Measurements from ENCODE around the gene SNTB2. TPM values are rescaled to one million over a fixed set of nuclear protein-coding genes. Genes with fewer than 3 reads are reported as not detected.

SNTB2 gene
- polyA plus RNA-seq, 1 of the 3 experiments (the other 2 are of a cell fraction) = 13.0 TPM

GRCh38 chr16:69277413-69277812 lies 90.4 kb downstream of the SNTB2 start:
- 71% methylated on average over 1 of the region's 1 CpG for WGBS (ENCODE audit: low lambda C conversion rate)
- no peak overlapping the region for H2AFZ ChIP-seq (ENCODE audit: low read depth)
- H3K36me3 ChIP-seq (replicated peaks in 1 of 2; ENCODE audit: control insufficient read depth in 1 of 2, insufficient read depth in 2 of 2, low read length in 1 of 2) = peaks cover 0 to 18% of the 10 kb centered on the region in 2 experiments
- H3K9ac ChIP-seq = no peak overlapping the region
- H3K27ac ChIP-seq (ENCODE audit: low read depth in 2 of 2, low read length in 1 of 2) = peak overlapping the region; percentile 75 to 90; a peak in 3 of 4 replicates
- H3K27me3 ChIP-seq (ENCODE audit: insufficient read depth) = no peaks in the 10 kb centered on the region
- H3F3A ChIP-seq (replicated peaks; ENCODE audit: insufficient read depth) = peaks cover 31% of the 10 kb centered on the region
- H3K4me2 ChIP-seq = peak overlapping the region; percentile 67; the same call in 1 of the 2 replicates
- CTCF ChIA-PET = interaction anchor here (0.6 to 1.9 kb wide), 2 partner anchors 9 to 127 kb away, joined by 4 to 5 read pairs; no protein-coding TSS in a partner anchor
- H4K20me1 ChIP-seq (ENCODE audit: insufficient read depth) = no peaks in the 10 kb centered on the region
- TF ChIP-seq NRF1 (IDR thresholded peaks at IDR 0.05; ENCODE audit: low read depth, low read length) (no peak), RAD21 (IDR thresholded peaks at IDR 0.05; ENCODE audit: low read length) (no peak), YY1 (IDR thresholded peaks at IDR 0.05; ENCODE audit: low read depth) (no peak), NFIC (IDR thresholded peaks at IDR 0.05; ENCODE audit: borderline replicate concordance) (no peak)
- peaks cover 10 to 26% of the 10 kb centered on the region in 2 experiments for H3K4me1 ChIP-seq (ENCODE audit: control insufficient read depth in 1 of 2, insufficient read depth in 2 of 2, low read depth in 1 of 2, low read length in 1 of 2)
- H3K9me2 ChIP-seq = no peaks in the 10 kb centered on the region
- no peak overlapping the region for H3K4me3 ChIP-seq (ENCODE audit: low read depth in 2 of 2, low read length in 1 of 2)
- peaks cover 46% of the 10 kb centered on the region for H3K79me2 ChIP-seq (ENCODE audit: insufficient read depth)
- no peak for DNase-seq
- POLR2A ChIA-PET = no interaction called here
- H3K9me3 ChIP-seq = no peaks in the 10 kb centered on the region

GRCh38 chr16:69283851-69284250 lies 96.9 kb downstream of the SNTB2 start:
- peaks cover 0 to 5% of the 10 kb centered on the region in 2 experiments; a peak in 1 of 4 replicates for H3K4me1 ChIP-seq (ENCODE audit: control insufficient read depth in 1 of 2, insufficient read depth in 2 of 2, low read depth in 1 of 2, low read length in 1 of 2)
- DNase-seq = no peak
- no peaks in the 10 kb centered on the region for H3K9me3 ChIP-seq

GRCh38 chr16:69285240-69285639 lies 98.3 kb downstream of the SNTB2 start:
- TF ChIP-seq RAD21 (IDR thresholded peaks at IDR 0.05; ENCODE audit: low read length) (no peak), TAF1 (IDR thresholded peaks at IDR 0.05; ENCODE audit: borderline replicate concordance, low read depth, low read length) (no peak), ZBTB33 (IDR thresholded peaks at IDR 0.05; ENCODE audit: borderline replicate concordance, low read depth) (no peak), NFIC (IDR thresholded peaks at IDR 0.05; ENCODE audit: borderline replicate concordance) (no peak), ELF1 (IDR thresholded peaks at IDR 0.05) (no peak), USF2 (IDR thresholded peaks at IDR 0.05; ENCODE audit: borderline replicate concordance, low read depth, low read length) (no peak), RFX5 (IDR thresholded peaks at IDR 0.05; ENCODE audit: low read length) (no peak), FOSL2 (IDR thresholded peaks at IDR 0.05; ENCODE audit: borderline replicate concordance, low read depth) (no peak), FOXJ3 (CRISPR knock-in tag; IDR thresholded peaks at IDR 0.05) (no peak), YY1 (IDR thresholded peaks at IDR 0.05; ENCODE audit: low read depth) (no peak)
- ChIA-PET POLR2A (no interaction called here), CTCF (interaction anchor here (1.0 to 8.1 kb wide), 7 partner anchors 23 to 383 kb away, joined by 3 to 95 read pairs (median 5); partner anchors contain the start of gene SNTB2)
- no peaks in the 10 kb centered on the region for H4K20me1 ChIP-seq (ENCODE audit: insufficient read depth)
- H3K27ac ChIP-seq (ENCODE audit: low read depth in 2 of 2, low read length in 1 of 2) = 0 out of 4 replicates have a peak overlapping the region, but pooled peaks of 1 of the 2 experiments have one; percentile 17
- H3K9me2 ChIP-seq = no peaks in the 10 kb centered on the region
- H3F3A ChIP-seq (replicated peaks; ENCODE audit: insufficient read depth) = no peaks in the 10 kb centered on the region
- H3K4me1 ChIP-seq (ENCODE audit: control insufficient read depth in 1 of 2, insufficient read depth in 2 of 2, low read depth in 1 of 2, low read length in 1 of 2) = peaks cover 0 to 5% of the 10 kb centered on the region in 2 experiments; a peak in 1 of 4 replicates
- no peak overlapping the region for H3K4me2 ChIP-seq
- no peak for DNase-seq
- H3K27me3 ChIP-seq (ENCODE audit: insufficient read depth) = no peaks in the 10 kb centered on the region
- H3K79me2 ChIP-seq (ENCODE audit: insufficient read depth) = peaks cover 33% of the 10 kb centered on the region
- H3K9me3 ChIP-seq = no peaks in the 10 kb centered on the region
- peaks cover 0 to 32% of the 10 kb centered on the region in 2 experiments for H3K36me3 ChIP-seq (replicated peaks in 1 of 2; ENCODE audit: control insufficient read depth in 1 of 2, insufficient read depth in 2 of 2, low read length in 1 of 2)
- no peak overlapping the region for H3K9ac ChIP-seq
- no peak overlapping the region for H3K4me3 ChIP-seq (ENCODE audit: low read depth in 2 of 2, low read length in 1 of 2)
- 71% methylated on average over 4 of the region's 4 CpGs for WGBS (ENCODE audit: low lambda C conversion rate)
- H2AFZ ChIP-seq (ENCODE audit: low read depth) = no peak overlapping the region

More at GRCh38 chr16:69283851-69284250, 96.9 kb downstream of the SNTB2 start:
- TF ChIP-seq USF2 (IDR thresholded peaks at IDR 0.05; ENCODE audit: borderline replicate concordance, low read depth, low read length) (no peak), FOSL2 (IDR thresholded peaks at IDR 0.05; ENCODE audit: borderline replicate concordance, low read depth) (no peak), MEF2A (IDR thresholded peaks at IDR 0.05; ENCODE audit: borderline replicate concordance, low read depth) (no peak), POLR2AphosphoS5 (IDR thresholded peaks at IDR 0.05; ENCODE audit: low read depth, low read length) (no peak), JUND (IDR thresholded peaks at IDR 0.05) (no peak), ELF1 (IDR thresholded peaks at IDR 0.05) (no peak)
- no peak overlapping the region for H3K4me2 ChIP-seq
- H3K27me3 ChIP-seq (ENCODE audit: insufficient read depth) = no peaks in the 10 kb centered on the region
- H3K9ac ChIP-seq = no peak overlapping the region
- no peaks in the 10 kb centered on the region for H3K9me2 ChIP-seq
- H2AFZ ChIP-seq (ENCODE audit: low read depth) = no peak overlapping the region
- H3F3A ChIP-seq (replicated peaks; ENCODE audit: insufficient read depth) = no peaks in the 10 kb centered on the region
- peaks cover 0 to 28% of the 10 kb centered on the region in 2 experiments for H3K36me3 ChIP-seq (replicated peaks in 1 of 2; ENCODE audit: control insufficient read depth in 1 of 2, insufficient read depth in 2 of 2, low read length in 1 of 2)
- H3K79me2 ChIP-seq (ENCODE audit: insufficient read depth) = peaks cover 43% of the 10 kb centered on the region
- WGBS (ENCODE audit: low lambda C conversion rate) = 88% methylated on average over 4 of the region's 4 CpGs
- CTCF ChIA-PET = interaction anchor here (0.8 to 8.1 kb wide), 3 partner anchors 112 to 141 kb away, joined by 3 to 95 read pairs (median 3); no protein-coding TSS in a partner anchor
- POLR2A ChIA-PET = no interaction called here
- H3K27ac ChIP-seq (ENCODE audit: low read depth in 2 of 2, low read length in 1 of 2) = no peak overlapping the region
- no peak overlapping the region for H3K4me3 ChIP-seq (ENCODE audit: low read depth in 2 of 2, low read length in 1 of 2)
- no peaks in the 10 kb centered on the region for H4K20me1 ChIP-seq (ENCODE audit: insufficient read depth)

All from SK-N-SH (cell line).